Middle frontal gyrus (tissue), 1 donor: Measurements from ENCODE around the gene MXI1.
"Not testable (repeated sequence)": the region's sequence is repeated elsewhere in the genome, so short reads cannot be mapped to it uniquely, and the experiment has no call there.

ENCODE experiments used
- DNase-seq: peaks from one replicate; pipeline ENCODE4 v3.0.0-alpha.2; 2015; ENCODE audit warnings: low spot score; ENCODE audit errors: extremely low spot score

MXI1 gene

GRCh38 chr10:110181451-110181850, 26.0 kb upstream of the MXI1 start:
- DNase-seq = no peak

GRCh38 chr10:110181911-110182310, 25.5 kb upstream of the MXI1 start:
- DNase-seq = no peak

- DNase-seq = no peak
These were observed 23.0 kb upstream of the MXI1 start for GRCh38 chr10:110184398-110184797.

DNA sequence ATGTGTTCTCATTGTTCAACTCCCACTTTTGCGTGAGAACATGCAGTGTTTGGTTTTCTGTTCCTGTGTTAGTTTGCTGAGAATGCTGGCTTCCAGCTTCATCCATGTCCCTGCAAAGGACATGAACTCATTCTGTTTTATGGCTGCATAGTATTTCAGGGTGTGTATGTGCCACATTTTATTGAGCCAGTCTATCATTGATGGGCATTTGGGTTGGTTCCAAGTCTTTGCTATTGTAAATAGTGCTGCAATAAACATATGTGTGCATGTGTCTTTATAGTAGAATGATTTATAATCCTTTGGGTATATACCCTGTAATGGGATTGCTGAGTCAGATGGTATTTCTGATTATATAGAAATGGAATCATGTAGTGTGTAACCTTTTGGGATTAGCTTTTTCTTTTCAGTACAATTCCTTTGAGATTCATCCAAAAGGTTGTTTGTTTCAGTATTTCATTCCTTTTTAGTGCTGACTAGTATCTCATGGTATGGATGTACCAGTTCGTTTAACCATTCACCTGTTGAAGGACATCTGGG, 21.7 kb upstream of the MXI1 start:
- DNase-seq = not testable (repeated sequence)

- DNase-seq = no peak
These were observed 17.2 kb upstream of the MXI1 start for GRCh38 chr10:110190170-110190569.

DNA sequence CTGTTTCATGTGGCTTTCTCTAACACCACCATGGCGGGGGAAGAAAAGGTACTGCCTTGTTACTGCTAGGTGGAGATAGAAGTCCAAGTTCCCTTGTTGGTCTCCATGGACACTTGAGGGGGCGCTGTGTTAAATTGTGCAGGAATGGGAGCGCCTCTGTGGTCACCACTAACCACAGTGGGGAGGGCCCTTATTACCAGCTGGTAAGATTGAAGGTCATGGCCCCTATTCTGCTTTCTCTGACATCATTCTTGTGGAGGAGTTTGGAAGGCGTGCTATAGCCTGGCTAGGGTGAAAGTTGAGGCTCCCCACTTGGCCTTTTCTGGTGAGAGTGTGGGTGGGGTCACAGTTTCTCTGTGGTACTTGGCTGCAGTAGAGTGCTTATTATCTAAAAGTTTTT, 14.9 kb upstream of the MXI1 start:
- DNase-seq = no peak

- DNase-seq = no peak
These were observed 6.9 kb upstream of the MXI1 start for GRCh38 chr10:110200503-110200902.

GRCh38 chr10:110201046-110201445, 6.4 kb upstream of the MXI1 start:
- DNase-seq = not testable (repeated sequence)

DNA sequence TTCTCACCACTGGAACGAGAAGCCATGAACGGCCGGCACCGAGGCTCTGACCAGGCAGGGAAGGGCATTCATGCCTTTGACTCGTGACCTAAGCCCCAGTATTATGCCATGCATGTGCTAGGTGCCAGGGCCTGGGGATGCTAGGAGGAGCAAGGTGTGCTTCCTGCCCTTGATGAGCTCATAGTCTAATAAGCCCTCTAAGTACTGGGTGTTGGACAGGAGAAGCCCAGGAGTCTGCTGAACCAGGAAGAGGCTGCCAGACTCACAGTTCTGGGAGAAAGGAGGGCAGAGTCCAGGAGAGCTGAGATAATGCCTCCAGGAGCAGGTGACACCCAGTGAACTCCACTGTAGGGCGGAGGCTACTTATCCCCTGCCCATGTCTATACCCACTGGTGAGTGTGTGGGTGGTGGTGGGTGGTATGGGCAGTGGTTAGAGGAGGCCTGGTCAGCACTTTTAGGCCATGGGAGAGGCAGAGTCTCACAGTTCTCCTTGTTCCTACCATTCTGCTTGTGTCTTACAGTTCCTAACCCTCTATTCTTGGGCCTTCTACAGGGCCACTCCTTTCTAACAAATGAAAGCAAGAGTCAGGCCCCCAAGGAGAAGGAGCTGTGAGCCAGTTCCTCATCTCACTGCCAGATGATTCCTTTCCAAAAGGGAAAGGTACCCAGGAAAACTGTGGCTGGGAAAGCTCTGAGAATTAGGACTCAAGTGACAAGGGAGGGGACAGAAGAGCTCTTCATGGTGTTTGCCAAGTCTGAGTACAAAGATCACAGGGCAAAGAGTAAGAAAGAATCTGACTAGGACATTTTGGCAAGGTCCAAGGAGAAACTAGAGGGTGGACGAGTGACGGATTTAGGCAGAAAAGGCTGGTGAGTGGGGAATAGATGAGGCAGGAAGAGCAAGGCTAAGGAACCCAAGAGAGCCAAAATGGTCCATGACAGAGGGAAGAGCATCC, 3.6 kb upstream of the MXI1 start:
- DNase-seq = no peak

GRCh38 chr10:110205051-110205675, 2.2 kb upstream of the MXI1 start:
- DNase-seq = no peak

DNA sequence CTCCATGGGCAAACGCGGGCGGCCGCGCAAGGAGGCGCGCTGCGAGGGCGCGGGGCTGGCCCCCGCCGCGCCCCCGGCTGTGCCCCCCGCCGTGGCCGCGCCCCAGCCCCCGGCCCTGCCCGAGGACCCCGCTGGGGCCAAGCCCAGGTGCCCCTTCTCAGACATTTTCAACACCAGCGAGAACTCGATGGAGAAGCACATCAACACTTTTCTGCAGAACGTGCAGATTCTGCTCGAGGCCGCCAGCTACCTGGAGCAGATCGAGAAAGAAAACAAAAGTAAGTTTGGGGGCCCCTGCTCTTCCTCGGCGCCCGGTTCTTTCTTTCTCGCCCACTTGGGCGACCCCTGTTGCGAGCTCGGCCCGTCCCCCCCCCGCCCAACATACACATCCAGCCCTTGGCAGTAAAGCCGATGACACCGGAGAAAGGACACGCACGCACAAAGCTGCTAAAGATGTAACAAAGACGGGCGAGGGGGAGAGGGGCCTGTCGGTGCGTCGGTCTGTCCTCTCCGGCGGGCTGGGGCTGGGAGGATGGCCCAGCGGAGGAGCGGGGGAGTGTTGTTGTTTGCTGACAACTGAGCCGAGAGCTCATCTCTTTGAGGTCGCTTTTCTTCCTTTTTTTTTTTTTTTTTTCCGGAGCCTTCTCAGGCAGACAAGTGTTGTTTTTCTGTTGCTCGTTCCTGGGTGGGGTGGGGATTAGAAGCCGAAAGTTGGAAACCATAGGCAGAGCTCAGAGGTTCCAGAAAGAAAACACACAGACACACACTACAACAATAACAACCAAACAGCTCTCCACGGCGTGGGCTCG, 604 bp downstream of the MXI1 start:
- no peak for DNase-seq

DNA sequence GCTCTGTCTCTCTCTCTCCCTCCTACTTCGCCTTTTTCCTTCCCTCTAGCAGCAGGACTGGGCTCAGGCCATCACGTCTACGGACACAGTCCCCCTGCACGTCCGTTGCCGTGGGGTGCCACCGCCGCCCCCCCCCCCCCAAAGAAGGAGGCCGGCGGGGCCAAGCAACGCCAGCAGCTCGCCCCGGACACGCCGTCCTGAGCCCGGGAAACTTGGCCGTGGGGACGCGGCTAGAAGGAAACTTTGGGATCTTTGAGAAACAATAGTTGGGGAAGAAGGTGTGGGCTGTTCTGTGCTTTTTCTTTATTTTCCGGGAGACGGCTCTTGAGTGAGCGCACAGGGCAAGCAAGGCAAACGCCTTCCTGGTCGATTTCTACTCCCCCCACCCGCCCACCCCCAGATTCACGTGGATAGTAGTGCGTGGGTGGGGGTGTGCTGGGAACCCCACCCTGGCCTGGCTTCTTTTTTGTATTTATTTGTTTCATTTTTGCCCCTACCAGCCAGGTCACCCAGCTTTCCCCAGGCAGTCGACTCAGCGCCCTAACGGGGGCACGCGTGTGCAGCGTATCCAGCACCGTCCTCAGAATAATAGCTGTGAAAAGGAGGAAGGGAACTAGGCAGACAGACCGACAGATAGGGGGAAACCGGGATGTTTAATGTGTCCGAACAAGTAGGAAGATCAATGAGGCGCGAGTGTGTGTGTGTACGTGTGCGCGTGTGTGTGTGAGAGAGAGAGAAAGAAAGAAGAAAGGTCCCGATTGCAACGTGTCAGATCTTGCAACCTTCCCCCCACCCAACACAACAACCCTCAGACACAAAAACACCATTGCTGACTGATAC, 1.4 kb downstream of the MXI1 start:
- no peak for DNase-seq

DNA sequence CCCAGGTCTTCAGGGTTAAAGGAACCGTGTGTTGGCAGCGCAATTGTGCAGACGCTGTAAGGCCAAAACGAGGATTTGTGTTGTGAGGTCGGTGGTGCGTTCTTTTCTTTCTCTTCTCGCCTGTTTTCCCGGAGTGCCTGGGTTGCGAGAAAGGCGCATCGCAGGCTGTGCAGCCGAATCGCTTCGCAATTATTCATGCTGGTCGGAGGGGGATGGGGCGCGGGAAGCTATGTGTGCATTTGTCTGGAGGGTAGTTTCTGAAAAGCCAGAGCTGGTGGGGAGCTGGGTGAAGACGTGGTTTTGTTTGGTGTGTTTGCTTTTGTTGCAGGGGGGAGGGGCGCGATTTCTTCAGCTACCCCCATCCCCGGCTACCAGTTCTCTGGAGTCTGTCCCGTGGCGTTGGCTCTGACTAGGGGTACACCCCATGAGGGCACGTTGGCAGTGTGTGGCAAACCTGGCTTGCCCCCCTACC, 2.1 kb downstream of the MXI1 start:
- DNase-seq = no peak

DNA sequence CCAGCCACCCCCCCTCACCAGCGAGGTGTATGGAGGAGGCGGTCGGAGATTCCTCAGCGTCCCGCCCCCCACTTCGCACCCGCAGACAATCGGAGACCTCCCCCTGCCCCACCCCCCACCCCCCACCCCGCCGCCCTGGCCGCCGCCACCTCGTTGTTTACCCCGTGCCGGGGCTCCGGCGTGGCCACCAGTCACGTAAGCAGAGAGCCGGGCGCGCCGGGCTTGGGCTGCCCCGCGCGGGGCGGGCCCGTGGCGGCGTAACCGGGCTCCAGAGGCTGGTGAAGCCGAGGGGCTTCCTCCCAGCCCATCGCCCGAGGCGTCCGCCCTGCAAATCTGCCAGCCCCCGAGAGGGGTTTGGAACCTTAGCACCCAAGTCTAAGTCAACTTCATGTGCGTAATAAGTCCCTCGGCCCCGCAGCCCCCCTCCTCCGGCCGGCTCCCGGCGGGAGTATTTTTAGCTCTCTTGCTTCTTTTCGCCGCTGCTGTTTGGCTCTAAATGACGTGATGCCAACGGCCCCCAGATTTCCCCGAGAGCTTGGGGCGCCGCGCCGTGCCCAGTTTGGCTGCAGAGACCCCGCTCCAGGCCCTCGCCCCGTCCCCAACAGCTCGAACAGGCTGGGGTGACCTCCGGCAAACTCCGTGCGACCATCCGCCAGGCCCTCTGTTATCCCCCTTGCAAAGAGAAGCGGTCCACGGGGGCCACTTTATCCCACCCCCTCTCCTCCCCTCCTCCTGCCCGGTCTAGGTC, 2.7 kb downstream of the MXI1 start:
- DNase-seq = no peak

- peak; percentile 98 for DNase-seq
These were observed 3.5 kb downstream of the MXI1 start for GRCh38 chr10:110210674-110211464.

DNA sequence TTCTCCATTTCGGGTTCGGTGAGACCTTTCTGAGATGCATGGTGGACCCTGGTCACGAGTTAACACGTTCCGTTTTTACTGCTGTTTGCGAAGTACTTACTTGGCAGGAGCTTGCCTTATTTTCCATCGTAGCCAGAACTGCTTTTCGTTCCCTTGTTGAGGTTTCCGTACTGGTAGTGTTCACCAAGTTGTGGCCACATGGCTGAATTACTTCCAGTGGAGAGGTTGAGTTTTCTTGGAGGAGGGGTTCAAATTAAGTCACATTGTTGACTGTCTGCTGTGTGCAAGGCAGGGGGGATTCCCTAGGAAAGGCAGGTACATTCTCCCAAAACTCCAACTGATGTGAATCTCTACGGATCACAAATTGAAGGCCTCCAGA, 4.0 kb downstream of the MXI1 start:
- no peak for DNase-seq

- DNase-seq = no peak
These were observed 5.0 kb downstream of the MXI1 start for GRCh38 chr10:110212119-110213006.

DNA sequence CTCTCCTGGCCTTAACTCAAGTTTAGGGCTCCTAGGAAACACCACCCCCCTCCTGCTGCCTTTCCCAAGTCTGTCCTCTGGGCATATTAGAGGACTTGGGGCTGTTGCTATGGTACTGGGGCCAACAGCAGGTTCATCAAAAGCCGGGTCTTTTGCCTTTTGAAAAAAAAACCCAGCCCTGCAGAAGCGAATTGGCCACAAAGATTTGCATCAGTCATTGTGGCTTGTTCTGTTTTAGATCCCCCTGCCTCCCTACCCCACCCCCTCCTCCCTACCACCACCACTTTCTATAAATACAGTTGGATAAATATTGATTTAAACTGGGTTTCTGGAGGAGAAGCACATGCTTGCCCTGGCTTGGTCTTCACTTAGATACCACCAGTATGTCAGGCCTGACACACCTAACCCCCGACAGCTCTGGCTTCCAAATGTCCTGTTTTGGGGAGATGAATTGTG, 7.0 kb downstream of the MXI1 start:
- no peak for DNase-seq
